Liver (tissue), 9 donors: ENCODE measurements around the gene HEATR5B. TPM values are rescaled to one million over a fixed set of nuclear protein-coding genes. Genes with fewer than 3 reads are reported as not detected.

Source experiments
- DNase-seq: peaks from one replicate; pipeline ENCODE4 v3.0.0-alpha.2; 2017; ENCODE audit warnings: low spot score
- H3K27ac ChIP-seq, 2 donors: one replicate each; pipeline ENCODE4 v1.7.0; 2013; ENCODE audit warnings: inconsistent platforms in 2 of 2, low read length in 2 of 2, control low read depth in 1 of 2, low read depth in 1 of 2, mild to moderate bottlenecking in 1 of 2
- H3K27me3 ChIP-seq, 4 donors: one replicate each; pipeline versions ENCODE4 v1.6.1 to v1.7.0; 2013; ENCODE audit warnings: low read length in 3 of 4, inconsistent platforms in 1 of 4, mild to moderate bottlenecking in 1 of 4, moderate library complexity in 1 of 4; ENCODE audit not compliant: control insufficient read depth in 4 of 4, insufficient read depth in 4 of 4
- H3K36me3 ChIP-seq, 4 donors: one replicate each; pipeline versions ENCODE4 v1.6.1 to v1.7.0; 2013; ENCODE audit warnings: low read length in 3 of 4, mild to moderate bottlenecking in 3 of 4, low read depth in 1 of 4, moderate library complexity in 1 of 4; ENCODE audit not compliant: control insufficient read depth in 4 of 4, insufficient read depth in 3 of 4
- H3K4me1 ChIP-seq, 4 donors: one replicate each; pipeline versions ENCODE4 v1.6.1 to v1.7.0; 2013; ENCODE audit warnings: low read length in 3 of 4, mild to moderate bottlenecking in 3 of 4, moderate library complexity in 1 of 4; ENCODE audit not compliant: control insufficient read depth in 4 of 4, insufficient read depth in 4 of 4
- H3K4me3 ChIP-seq, 3 donors: one replicate each; pipeline versions ENCODE4 v1.6.1 to v1.7.0; 2013; ENCODE audit warnings: low read length in 3 of 3, control low read depth in 1 of 3, low read depth in 1 of 3, mild to moderate bottlenecking in 1 of 3
- H3K9ac ChIP-seq, 2 donors: one replicate each; pipeline ENCODE4 v1.7.0; 2013; ENCODE audit warnings: low read length in 2 of 2, mild to moderate bottlenecking in 2 of 2, moderate library complexity in 2 of 2, control low read depth in 1 of 2, low read depth in 1 of 2
- H3K9me3 ChIP-seq, 4 donors: one replicate each; pipeline versions ENCODE4 v1.6.1 to v1.7.0; 2013; ENCODE audit warnings: low read length in 3 of 4; ENCODE audit not compliant: control insufficient read depth in 4 of 4
- CTCF ChIP-seq: fragments of 150-350 bp; IDR thresholded peaks from 2 replicates; pipeline ENCODE4 v1.5.1; 2017; ENCODE audit warnings: improper control_type of control experiment, low read depth, low read length; ENCODE audit not compliant: missing input control
- EGR1 ChIP-seq, 2 donors: IDR thresholded peaks; 2 replicates each; pipeline ENCODE4 v1.6.1; 2016 to 2018; ENCODE audit warnings: antibody characterized with exemption in 2 of 2, low read depth in 2 of 2
- FOXA1 ChIP-seq: IDR thresholded peaks from 2 replicates; pipeline ENCODE4 v1.6.1; 2016; ENCODE audit warnings: antibody characterized with exemption
- FOXA2 ChIP-seq: IDR thresholded peaks from 2 replicates; pipeline ENCODE4 v1.6.1; 2016; ENCODE audit warnings: antibody characterized with exemption
- GABPA ChIP-seq, 2 donors: IDR thresholded peaks in 1 of 2; conservative IDR thresholded peaks in 1 of 2; 2 replicates each; pipeline ENCODE4 v1.6.1; 2016; ENCODE audit warnings: antibody characterized with exemption in 2 of 2, mild to moderate bottlenecking in 1 of 2, moderate library complexity in 1 of 2
- HNF4A ChIP-seq, 2 donors: conservative IDR thresholded peaks; 2 replicates each; pipeline ENCODE4 v1.6.1; 2016; ENCODE audit warnings: antibody characterized with exemption in 2 of 2, mild to moderate bottlenecking in 2 of 2
- JUND ChIP-seq, 2 donors: IDR thresholded peaks; 2 replicates each; pipeline ENCODE4 v1.6.1; 2016; ENCODE audit warnings: antibody characterized with exemption in 2 of 2
- NR2F2 ChIP-seq: IDR thresholded peaks from 2 replicates; pipeline ENCODE4 v1.6.1; 2016; ENCODE audit warnings: antibody characterized with exemption
- RAD21 ChIP-seq, 2 donors: IDR thresholded peaks; 2 replicates each; pipeline ENCODE4 v1.6.1; 2016; ENCODE audit warnings: antibody characterized with exemption in 2 of 2, mild to moderate bottlenecking in 2 of 2
- REST ChIP-seq: IDR thresholded peaks from 2 replicates; pipeline ENCODE4 v1.6.1; 2016; ENCODE audit warnings: antibody characterized with exemption, mild to moderate bottlenecking
- RXRA ChIP-seq, 2 donors: IDR thresholded peaks; 2 replicates each; pipeline ENCODE4 v1.6.1; 2017 to 2018; ENCODE audit warnings: antibody characterized with exemption in 2 of 2, mild to moderate bottlenecking in 1 of 2
- SP1 ChIP-seq: IDR thresholded peaks from 2 replicates; pipeline ENCODE4 v1.6.1; 2018; ENCODE audit warnings: antibody characterized with exemption, mild to moderate bottlenecking
- YY1 ChIP-seq: IDR thresholded peaks from 2 replicates; pipeline ENCODE4 v1.6.1; 2016; ENCODE audit warnings: antibody characterized with exemption, mild to moderate bottlenecking
- WGBS: extraction: QIAGEN DNeasy Blood & Tissue Kit; methylation state at CpG from one replicate; pipeline ENCODE4 v1.1.7; 2013; 5-methylcytosine and 5-hydroxymethylcytosine counted together
- polyA plus RNA-seq, 2 donors: library from polyadenylated mRNA; stranded (reverse) in 1 of 2; unstranded in 1 of 2; fragments of 200-250 nt in 1 of 2; fragments of >200 nt in 1 of 2; fragmentation: Nextera tagmentation in 1 of 2; extraction: Ambion mirVana in 1 of 2; gene quantifications; one replicate each; pipeline versions ENCODE4 v1.2.1 to v1.2.3, GENCODE V29; 2013 to 2015
- total RNA-seq, 2 donors: library from RNA; depleted of rRNA; stranded (reverse); fragments of >200 nt; gene quantifications; one replicate each; pipeline ENCODE4 v1.2.3, GENCODE V29; 2014
- TF ChIP-seq, protein P1 (sequence below): IDR thresholded peaks from 2 replicates; pipeline ENCODE4 v1.6.1; 2016; ENCODE audit warnings: antibody characterized with exemption
- TF ChIP-seq, protein P2 (sequence below): IDR thresholded peaks from 2 replicates; pipeline ENCODE4 v1.6.1; 2016; ENCODE audit warnings: antibody characterized with exemption
- donor health status: healthy.
- donor health status: healthy.
- donor health status: healthy.
- donor health status: healthy.
- donor health status: healthy.

Gene HEATR5B
- total and polyA plus RNA-seq, 4 donors = 4.1 to 24.3 (median 11.6) TPM

GRCh38 chr2:37104178-37104577 lies 20.0 kb upstream of the HEATR5B start:
- peak overlapping the region; percentile 48 to 64 for H3K27ac ChIP-seq

GRCh38 chr2:37102588-37102987 lies 18.4 kb upstream of the HEATR5B start:
- no peak overlapping the region for H3K4me3 ChIP-seq
- H3K9me3 ChIP-seq = no peaks in the 10 kb centered on the region
- no peak for TF ChIP-seq REST
- TF ChIP-seq FOXA1 = no peak
- TF ChIP-seq FOXA2 = no peak
- TF ChIP-seq, protein P1, sequence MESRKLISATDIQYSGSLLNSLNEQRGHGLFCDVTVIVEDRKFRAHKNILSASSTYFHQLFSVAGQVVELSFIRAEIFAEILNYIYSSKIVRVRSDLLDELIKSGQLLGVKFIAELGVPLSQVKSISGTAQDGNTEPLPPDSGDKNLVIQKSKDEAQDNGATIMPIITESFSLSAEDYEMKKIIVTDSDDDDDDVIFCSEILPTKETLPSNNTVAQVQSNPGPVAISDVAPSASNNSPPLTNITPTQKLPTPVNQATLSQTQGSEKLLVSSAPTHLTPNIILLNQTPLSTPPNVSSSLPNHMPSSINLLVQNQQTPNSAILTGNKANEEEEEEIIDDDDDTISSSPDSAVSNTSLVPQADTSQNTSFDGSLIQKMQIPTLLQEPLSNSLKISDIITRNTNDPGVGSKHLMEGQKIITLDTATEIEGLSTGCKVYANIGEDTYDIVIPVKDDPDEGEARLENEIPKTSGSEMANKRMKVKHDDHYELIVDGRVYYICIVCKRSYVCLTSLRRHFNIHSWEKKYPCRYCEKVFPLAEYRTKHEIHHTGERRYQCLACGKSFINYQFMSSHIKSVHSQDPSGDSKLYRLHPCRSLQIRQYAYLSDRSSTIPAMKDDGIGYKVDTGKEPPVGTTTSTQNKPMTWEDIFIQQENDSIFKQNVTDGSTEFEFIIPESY = no peak
- no peak for TF ChIP-seq GABPA (IDR thresholded peaks at IDR 0.05 in 1 of 2, conservative IDR thresholded peaks at IDR 0.05 in 1 of 2)
- TF ChIP-seq HNF4A (conservative IDR thresholded peaks at IDR 0.05) = no peak
- no peak overlapping the region for H3K27ac ChIP-seq
- H3K4me1 ChIP-seq = peaks cover 0 to 2% (median 0%) of the 10 kb centered on the region in 4 donors
- DNase-seq = no peak
- H3K27me3 ChIP-seq = no peaks in the 10 kb centered on the region
- WGBS = 94% methylated on average over 3 of the region's 3 CpGs
- peaks cover 4 to 41% (median 22%) of the 10 kb centered on the region in 4 donors for H3K36me3 ChIP-seq
- no peak overlapping the region for H3K9ac ChIP-seq

More at GRCh38 chr2:37104178-37104577, 20.0 kb upstream of the HEATR5B start:
- H3K4me3 ChIP-seq = no peak overlapping the region
- no peaks in the 10 kb centered on the region for H3K27me3 ChIP-seq
- TF ChIP-seq, protein P2, sequence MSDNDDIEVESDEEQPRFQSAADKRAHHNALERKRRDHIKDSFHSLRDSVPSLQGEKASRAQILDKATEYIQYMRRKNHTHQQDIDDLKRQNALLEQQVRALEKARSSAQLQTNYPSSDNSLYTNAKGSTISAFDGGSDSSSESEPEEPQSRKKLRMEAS = no peak
- TF ChIP-seq REST = no peak
- no peak for TF ChIP-seq RXRA (IDR thresholded peaks at IDR 0.05)
- no peak for TF ChIP-seq RAD21 (IDR thresholded peaks at IDR 0.05)
- TF ChIP-seq YY1 = no peak
- TF ChIP-seq JUND (IDR thresholded peaks at IDR 0.05) = no peak
- no peak for TF ChIP-seq FOXA1
- TF ChIP-seq NR2F2 = no peak
- TF ChIP-seq CTCF = no peak
- TF ChIP-seq SP1 = no peak
- TF ChIP-seq EGR1 (IDR thresholded peaks at IDR 0.05; ENCODE audit: low read depth in 2 of 2) = no peak
- H3K4me1 ChIP-seq = peaks cover 0 to 2% (median 0%) of the 10 kb centered on the region in 4 donors
- H3K36me3 ChIP-seq = peaks cover 7 to 55% (median 31%) of the 10 kb centered on the region in 4 donors
- no peak overlapping the region for H3K9ac ChIP-seq
- no peaks in the 10 kb centered on the region for H3K9me3 ChIP-seq
- WGBS = 97% methylated on average over 2 of the region's 2 CpGs
- DNase-seq = no peak
